HG03060 (cell line): Measurements from ENCODE around the gene ZBTB7B.

Source experiments
- ATAC-seq: cut with Tn5 transposase; IDR thresholded peaks from one replicate; pipeline ENCODE4 v1.9.1; 2021; ENCODE audit warnings: low read depth, moderate number of reproducible peaks; ENCODE audit not compliant: unreplicated experiment

ZBTB7B gene

DNA sequence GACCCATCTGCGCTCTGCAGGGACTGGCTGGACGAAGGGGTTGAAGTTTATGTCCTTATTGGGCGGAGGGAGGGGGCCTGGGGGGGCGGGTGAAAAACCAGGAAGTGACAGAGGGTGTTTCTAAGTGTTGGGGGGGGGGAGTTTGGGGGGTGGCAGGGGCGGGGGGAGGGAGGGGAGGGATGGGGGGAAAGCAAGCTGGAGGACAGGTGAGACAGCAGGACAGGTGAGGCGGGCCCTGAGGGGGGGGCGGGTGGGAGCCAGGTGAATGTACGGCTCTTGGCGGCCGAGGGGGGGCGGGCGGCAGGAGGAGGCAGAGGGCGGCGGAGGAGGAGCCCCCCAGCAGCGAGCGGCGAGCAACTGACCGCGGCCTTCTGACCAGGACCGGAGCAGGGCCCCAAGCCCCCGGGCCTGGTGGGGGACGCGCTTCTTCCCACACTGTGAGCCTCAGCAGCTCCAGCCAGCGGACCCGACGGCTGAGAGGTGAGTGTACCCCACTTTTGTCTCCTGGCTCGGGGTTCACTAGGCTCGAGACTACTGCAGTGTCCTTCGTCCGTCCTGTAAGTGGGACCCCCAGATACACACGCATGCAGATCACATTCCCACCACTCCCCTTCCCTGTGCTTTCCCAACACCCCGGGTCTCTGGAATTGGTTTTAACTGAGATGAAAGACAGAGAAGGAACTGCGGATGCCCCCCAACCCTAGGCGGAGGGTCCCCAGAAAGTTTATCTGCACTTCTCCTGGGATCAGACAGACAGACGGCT lies at the start of gene ZBTB7B:
Gene ZBTB7B (plus strand): TSS at position 339 of the 763 bp plus-strand sequence. CDS start 11,859 bp downstream, outside the sequence.
- no peak for ATAC-seq

- no peak for ATAC-seq
Measured at GRCh38 chr1:154953611-154954038, 49.0 kb upstream of the ZBTB7B start.

DNA sequence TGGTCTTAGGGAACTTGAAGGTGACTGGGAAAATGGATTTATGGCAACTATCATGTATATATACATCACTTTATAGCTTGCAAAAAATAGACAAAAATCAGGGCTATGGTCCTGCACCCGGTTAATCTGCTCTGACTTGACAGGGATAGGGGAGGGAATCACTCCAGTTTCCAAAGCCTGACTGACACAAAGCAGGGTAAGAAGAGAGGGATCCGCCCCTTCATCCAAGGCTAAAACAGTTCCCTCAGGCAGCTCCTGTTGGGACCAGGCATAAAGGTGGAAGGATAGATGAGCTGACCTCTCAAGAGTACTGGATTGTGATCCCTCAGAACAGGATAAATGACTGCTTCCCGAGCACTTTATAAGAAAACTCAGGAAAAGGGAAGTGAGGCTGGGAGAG lies 48.1 kb upstream of the ZBTB7B start:
- ATAC-seq: no peak

- no peak for ATAC-seq
Measured at GRCh38 chr1:154955039-154955717, 47.4 kb upstream of the ZBTB7B start.

DNA sequence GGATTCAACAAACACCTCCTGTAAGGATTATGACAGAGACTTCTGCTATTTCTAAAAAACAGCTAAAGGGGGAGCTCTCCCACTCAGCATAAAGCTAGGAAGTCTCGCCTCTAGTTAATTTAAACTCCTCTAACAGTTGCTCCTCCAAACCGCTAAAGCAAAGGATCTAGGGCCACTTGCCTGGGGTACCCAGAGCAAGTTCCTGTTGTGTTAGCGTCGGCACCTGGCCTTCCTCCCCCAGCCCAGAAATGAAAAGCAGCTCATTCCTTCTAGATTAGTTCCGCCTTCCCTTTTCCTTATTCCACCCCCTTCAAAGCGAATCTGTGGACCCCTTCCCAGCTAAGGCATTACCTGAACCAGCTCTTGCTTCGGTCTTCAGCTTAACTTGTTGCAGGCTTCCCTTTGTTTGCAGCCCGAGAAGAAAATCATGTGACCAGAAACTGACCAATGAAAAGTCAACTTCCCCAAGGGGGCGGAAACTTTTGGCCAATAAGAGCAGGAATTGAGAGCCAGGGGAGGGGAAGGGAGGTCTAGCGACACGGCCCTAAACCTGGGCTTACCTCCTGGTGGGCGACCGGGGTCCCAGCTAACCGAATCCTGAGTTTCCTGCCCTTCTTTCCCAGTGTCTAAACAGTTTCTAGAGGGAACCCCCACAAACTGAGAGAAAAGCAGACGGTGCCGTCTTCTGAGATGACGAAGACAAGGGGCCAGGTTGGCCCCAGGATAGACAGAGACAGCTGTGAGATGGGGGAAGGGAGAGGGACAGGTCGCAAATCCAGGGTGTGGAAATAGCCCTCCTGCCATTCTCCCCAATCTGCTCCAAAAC lies 46.7 kb upstream of the ZBTB7B start, which contains the start of gene PBXIP1:
Gene PBXIP1 (minus strand): TSS at position 382 of the 826 bp plus-strand sequence. CDS start 2,378 bp downstream, outside the sequence.
- ATAC-seq: no peak

- no peak for ATAC-seq
Measured at GRCh38 chr1:154956544-154956941, 46.1 kb upstream of the ZBTB7B start.

DNA sequence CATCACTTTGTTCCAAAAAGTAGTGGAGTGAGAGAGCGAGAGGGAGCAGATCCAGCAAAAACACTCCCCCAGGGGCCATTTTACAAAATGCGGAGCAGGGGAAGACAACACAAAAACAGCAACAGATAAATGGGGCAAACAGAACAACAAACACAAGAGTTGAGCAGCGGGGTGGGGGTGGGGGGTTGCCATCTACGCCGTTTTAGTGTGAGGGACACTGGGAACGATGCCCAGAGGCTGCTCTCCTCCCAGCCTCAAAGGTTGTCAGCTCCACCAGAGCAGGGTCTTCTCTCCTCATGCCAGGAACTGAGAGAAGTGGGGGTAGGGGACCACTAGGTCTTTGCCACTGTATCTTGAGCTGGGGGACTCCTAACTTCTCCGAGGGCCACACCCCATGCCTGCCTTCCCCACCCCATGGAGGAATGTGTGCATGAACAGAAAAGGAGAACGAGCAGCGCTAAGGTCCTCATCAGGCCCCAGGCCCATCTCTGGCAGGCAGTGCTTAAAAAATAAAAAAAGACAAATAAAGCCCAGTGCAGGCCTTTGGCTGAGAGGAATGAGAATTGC lies 45.4 kb upstream of the ZBTB7B start:
- no peak for ATAC-seq

- ATAC-seq: no peak
Measured at GRCh38 chr1:154958036-154958435, 44.6 kb upstream of the ZBTB7B start.

GRCh38 chr1:154958681-154959425 lies 43.7 kb upstream of the ZBTB7B start:
- ATAC-seq: no peak

- ATAC-seq: no peak
Measured at GRCh38 chr1:154959426-154959780, 43.2 kb upstream of the ZBTB7B start.

DNA sequence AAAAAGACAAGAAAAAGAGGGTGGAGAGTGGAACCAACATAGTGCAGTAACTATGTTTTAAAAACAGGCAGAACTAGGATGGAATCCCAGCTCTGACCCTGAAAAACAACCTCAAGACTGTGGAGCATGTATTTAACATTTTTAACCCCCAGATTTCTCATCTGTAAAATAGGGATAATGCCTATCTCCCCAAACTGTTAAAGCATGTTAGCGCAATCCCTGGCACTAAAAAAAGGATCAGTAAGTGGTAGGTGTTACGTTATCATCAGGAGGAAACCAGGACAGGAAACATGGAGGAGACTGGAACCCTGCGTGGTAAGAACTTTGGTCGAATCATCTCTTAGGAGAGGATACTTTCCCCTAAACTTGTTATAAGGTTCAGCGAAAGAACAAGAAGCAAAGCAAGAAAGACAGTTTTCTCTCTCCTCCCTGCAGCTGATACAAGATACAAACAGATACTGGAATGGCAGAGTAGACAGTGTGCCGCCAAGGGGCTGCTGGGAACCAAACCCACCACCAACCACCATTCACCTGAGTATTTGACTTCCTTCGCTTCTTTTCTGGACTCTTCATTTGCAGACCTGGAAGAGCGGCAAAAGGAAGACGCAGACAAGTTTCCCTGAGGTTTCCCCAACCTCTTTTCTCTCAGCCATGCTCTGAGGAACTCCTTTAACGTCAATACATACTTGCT lies 42.0 kb upstream of the ZBTB7B start:
- no peak for ATAC-seq

GRCh38 chr1:154961207-154962155 lies 41.1 kb upstream of the ZBTB7B start, which contains the start of gene PYGO2:
Gene PYGO2, minus strand, starts transcription at chr1:154961782. Its CDS starts 206 bp downstream, at chr1:154961576.
- no peak for ATAC-seq

- no peak for ATAC-seq
Measured at GRCh38 chr1:154962156-154962749, 40.3 kb upstream of the ZBTB7B start.

DNA sequence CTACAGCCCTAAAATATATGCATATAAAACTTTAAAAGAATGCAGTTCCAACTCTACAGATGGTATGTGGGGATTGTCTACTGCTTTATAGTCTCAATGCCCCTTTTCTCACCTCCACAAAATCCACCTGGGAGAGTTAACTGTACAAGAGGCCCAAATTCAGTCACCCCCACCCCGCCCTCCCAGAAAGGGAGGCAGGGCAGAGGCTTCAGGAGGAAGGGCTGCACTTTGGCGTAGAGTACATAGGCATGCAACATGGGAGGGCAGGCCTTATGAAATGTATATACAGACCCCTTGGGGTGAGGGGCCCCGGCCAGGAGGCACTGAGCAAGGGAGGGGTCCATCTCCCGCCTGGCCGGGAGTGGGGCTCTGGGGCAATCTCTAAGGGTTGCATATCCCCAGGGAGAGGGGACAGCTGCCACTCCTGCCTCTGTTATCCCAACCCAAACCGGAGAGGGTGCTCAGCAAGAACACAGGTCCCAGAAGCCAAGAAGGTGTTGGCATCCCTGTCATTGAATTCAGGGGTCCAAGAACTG lies 39.7 kb upstream of the ZBTB7B start:
- no peak for ATAC-seq

- no peak for ATAC-seq
Measured at GRCh38 chr1:154963643-154964042, 39.0 kb upstream of the ZBTB7B start.

DNA sequence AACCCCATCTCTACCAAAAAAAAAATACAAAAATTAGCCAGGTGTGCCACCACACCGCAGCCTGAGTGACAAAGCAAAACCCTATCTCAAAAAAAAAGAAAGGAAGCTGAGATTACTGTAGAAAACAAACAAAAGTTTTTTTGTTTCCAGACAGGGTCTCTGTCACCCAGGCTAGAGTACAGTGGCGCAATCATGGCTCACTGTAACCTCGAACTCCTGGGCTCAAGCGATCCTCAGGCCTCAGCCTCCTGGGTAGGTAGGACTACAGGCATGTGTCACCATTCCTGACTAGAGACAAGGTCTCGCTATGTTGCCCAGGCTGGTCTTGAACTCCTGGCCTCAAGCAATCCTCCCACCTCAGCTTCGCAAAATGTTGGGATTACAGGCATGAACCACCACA lies 38.2 kb upstream of the ZBTB7B start:
- no peak for ATAC-seq

- no peak for ATAC-seq
Measured at GRCh38 chr1:154966111-154966510, 36.5 kb upstream of the ZBTB7B start.
